AG04450 (cell line): ENCODE data around the gene ACOT7. TPM values are rescaled to one million over a fixed set of nuclear protein-coding genes. Genes with fewer than 3 reads are reported as not detected.

ENCODE experiments used
- CTCF ChIA-PET: fragments of 300-600, 350-600 bp; formaldehyde crosslinking; extraction: SDS; loops from one replicate; lab custom pipeline; 2022; ENCODE audit warnings: antibody characterized with exemption, inconsistent platforms; lab: Charles Lee
- POLR2A ChIA-PET: fragments of 350-600 bp; formaldehyde crosslinking; extraction: SDS; loops from one replicate; lab custom pipeline; 2021; ENCODE audit warnings: antibody characterized with exemption, inconsistent platforms; lab: Yijun Ruan, JAX
- DNase-seq: peaks from one replicate; pipeline ENCODE4 v3.0.0-alpha.2; 2011; ENCODE audit warnings: low read depth, low spot score
- H3K27ac ChIP-seq: one replicate; pipeline ENCODE4 v1.5.1; 2012; ENCODE audit warnings: low read depth, low read length, control low read depth
- H3K27me3 ChIP-seq: one replicate; pipeline ENCODE4 v1.6.0; 2012; ENCODE audit warnings: low read length; ENCODE audit not compliant: control insufficient read depth, insufficient read depth
- H3K4me3 ChIP-seq: 2 replicates; pipeline ENCODE4 v1.5.1; 2011; ENCODE audit warnings: mild to moderate bottlenecking, low read depth, low read length, control low read depth
- H3K9me3 ChIP-seq: 2 replicates; pipeline ENCODE4 v1.5.1; 2012; ENCODE audit warnings: low read length; ENCODE audit not compliant: control insufficient read depth, insufficient read depth
- CTCF ChIP-seq: IDR thresholded peaks from 2 replicates; pipeline ENCODE4 v1.5.1; 2011; ENCODE audit warnings: low read depth, low read length, control low read depth, inconsistent platforms
- polyA plus RNA-seq: library from polyadenylated mRNA; depleted of rRNA; stranded (reverse); fragments of >200 nt; gene quantifications from 2 replicates; pipeline ENCODE4 v1.2.3, GENCODE V29; 2011

ACOT7 gene
- polyA plus RNA-seq, 1 experiment = 80.1 TPM

GRCh38 chr1:6343506-6344405 is 49.8 kb downstream of the ACOT7 start:
- Histone ChIP-seq H3K9me3 (no peaks in the 10 kb centered on the region), H3K27me3 (no peaks in the 10 kb centered on the region), H3K4me3 (no peak overlapping the region), H3K27ac (no peak overlapping the region)
- peak; percentile 47 for DNase-seq
- ChIA-PET CTCF (interaction anchor here (0.6 to 18.6 kb wide), 12 partner anchors 10 to 187 kb away, joined by 3 to 266 read pairs (median 4); no protein-coding TSS in a partner anchor), POLR2A (no interaction called here)
- peak; percentile 98 for TF ChIP-seq CTCF

DNA sequence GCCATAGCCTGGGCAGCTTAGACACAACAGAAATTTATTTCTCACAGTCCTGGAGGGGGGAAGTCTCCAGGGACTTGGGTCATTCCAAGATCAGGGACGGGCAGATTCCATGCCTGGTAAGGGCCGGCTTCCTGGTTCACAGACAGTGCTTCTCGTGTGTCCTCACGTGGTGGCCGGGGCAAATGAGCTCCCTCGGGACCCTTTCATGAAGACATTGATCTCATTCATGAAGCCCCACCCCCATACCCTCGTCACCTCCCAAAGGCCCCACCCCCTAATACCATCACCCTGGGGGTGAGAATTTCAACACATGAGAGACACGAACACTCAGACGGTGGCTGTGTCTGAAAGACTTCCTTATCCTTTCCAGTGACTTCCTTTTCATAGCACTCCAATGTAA is 51.5 kb downstream of the ACOT7 start:
- no peaks in the 10 kb centered on the region for H3K27me3 ChIP-seq
- CTCF ChIA-PET = interaction anchor here (1.1 to 18.6 kb wide), 5 partner anchors 12 to 137 kb away, joined by 3 to 266 read pairs (median 4); no protein-coding TSS in a partner anchor
- POLR2A ChIA-PET = no interaction called here
- no peaks in the 10 kb centered on the region for H3K9me3 ChIP-seq
- H3K4me3 ChIP-seq = no peak overlapping the region
- TF ChIP-seq CTCF = no peak
- DNase-seq = no peak
- no peak overlapping the region for H3K27ac ChIP-seq

DNA sequence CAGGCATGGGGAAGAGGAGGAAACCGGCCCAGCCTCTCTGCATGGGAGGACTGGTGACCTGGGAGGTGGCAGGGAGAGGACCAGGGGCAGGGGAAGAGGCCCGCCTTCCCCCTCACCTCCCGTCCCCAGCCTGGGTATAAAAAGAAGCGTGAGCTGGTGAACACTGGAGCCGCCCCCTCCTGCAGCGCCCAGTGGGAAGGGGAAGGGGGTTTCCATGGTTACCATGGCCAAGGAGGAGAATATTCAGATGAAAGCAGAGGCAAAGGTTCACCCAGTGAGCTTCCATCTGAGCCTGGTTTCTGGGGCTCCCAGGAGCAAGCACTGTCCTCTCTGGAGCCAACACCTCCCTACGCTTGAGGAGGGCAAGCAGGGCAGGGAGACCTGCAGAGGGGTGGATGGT is 54.9 kb downstream of the ACOT7 start:
- Histone ChIP-seq H3K27me3 (no peaks in the 10 kb centered on the region), H3K9me3 (no peaks in the 10 kb centered on the region), H3K27ac (no peak overlapping the region), H3K4me3 (no peak overlapping the region)
- no peak for DNase-seq
- ChIA-PET CTCF (interaction anchor here (18.6 kb wide), 1 partner anchor 91 kb away, joined by 266 read pairs; no protein-coding TSS in a partner anchor), POLR2A (interaction anchor here (0.7 kb wide), 1 partner anchor 73 kb away, joined by 3 read pairs; no protein-coding TSS in a partner anchor)
- TF ChIP-seq CTCF = no peak

DNA sequence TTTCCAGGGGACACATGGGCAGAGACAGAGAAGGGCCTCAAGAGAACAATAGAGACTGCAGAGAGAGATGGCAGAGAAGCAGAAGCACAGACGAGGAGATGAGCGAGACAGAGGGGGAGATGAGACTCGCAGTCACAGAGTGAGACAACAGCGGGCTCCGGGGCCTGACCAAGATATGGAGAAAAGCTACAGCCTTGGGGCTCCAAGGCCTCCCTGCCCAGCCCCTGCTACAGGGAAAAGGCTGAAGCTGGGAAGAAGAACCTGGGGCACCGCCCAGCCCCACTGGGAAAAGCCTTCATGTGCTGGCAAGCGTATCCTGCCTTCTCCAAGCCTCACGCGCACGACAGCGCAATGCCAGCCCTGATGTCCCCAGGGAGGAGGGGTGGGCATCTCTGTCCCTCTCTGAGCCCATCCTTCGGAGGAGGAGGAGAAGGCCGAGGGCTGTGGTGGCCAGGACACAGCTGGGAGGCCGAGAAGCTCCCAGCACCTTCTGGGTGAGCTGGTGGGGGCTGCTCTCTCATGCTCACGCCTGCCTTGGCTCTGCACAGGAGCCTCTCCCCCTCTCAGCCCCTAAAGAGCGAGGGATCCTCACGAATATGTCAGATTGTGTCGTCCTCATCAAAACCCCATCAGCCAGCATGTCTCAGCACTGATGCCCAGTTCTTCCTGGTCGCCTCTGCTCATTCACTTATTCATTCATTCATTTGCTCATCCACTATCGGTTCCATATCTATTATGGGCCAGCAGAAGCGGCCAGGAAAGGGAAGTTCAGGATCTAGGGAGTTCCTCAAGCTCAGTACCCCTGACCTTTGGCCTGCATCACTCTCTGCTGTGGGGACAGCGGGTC is 56.6 kb downstream of the ACOT7 start:
- ChIA-PET POLR2A (interaction anchor here (0.6 kb wide), 1 partner anchor 344 kb away, joined by 3 read pairs; no protein-coding TSS in a partner anchor), CTCF (interaction anchor here (0.7 to 18.6 kb wide), 2 partner anchors 87 to 89 kb away, joined by 9 to 266 read pairs; no protein-coding TSS in a partner anchor)
- H3K27ac ChIP-seq = peak overlapping the region; percentile 21

More for the DNA sequence above, 56.6 kb downstream of the ACOT7 start:
- Histone ChIP-seq H3K4me3 (no peak overlapping the region), H3K9me3 (no peaks in the 10 kb centered on the region), H3K27me3 (no peaks in the 10 kb centered on the region)
- DNase-seq = no peak
- no peak for TF ChIP-seq CTCF
